Lung (tissue), 12 donors: ENCODE data around the gene OR6N1. TPM values are rescaled to one million over a fixed set of nuclear protein-coding genes. Genes with fewer than 3 reads are reported as not detected.

Experiments used
- ATAC-seq: fragments of 200-7000 bp; cut with Tn5 transposase; one replicate; pipeline ENCODE4 v1.9.1; 2020; ENCODE audit warnings: moderate number of reproducible peaks; ENCODE audit not compliant: insufficient read depth, low FRiP score
- DNase-seq, 3 donors: peaks; one replicate each; pipeline ENCODE4 v3.0.0-alpha.2; 2013 to 2017
- H3K27ac ChIP-seq, 2 donors: one replicate each; pipeline ENCODE4 v1.5.1; 2013; ENCODE audit warnings: mild to moderate bottlenecking in 2 of 2, moderate library complexity in 2 of 2, control low read depth in 1 of 2, inconsistent platforms in 1 of 2, low read depth in 1 of 2, low read length in 1 of 2
- H3K27me3 ChIP-seq, 3 donors: one replicate each; pipeline ENCODE4 v1.5.1; 2013; ENCODE audit warnings: low read length in 2 of 3; ENCODE audit not compliant: control insufficient read depth in 3 of 3, insufficient read depth in 3 of 3
- H3K36me3 ChIP-seq, 4 donors: one replicate each; pipeline ENCODE4 v1.5.1; 2013; ENCODE audit warnings: low read length in 4 of 4, mild to moderate bottlenecking in 1 of 4, moderate library complexity in 1 of 4; ENCODE audit not compliant: control insufficient read depth in 4 of 4, insufficient read depth in 4 of 4
- H3K4me1 ChIP-seq, 5 donors: one replicate each; pipeline ENCODE4 v1.5.1; 2013; ENCODE audit warnings: low read length in 5 of 5, mild to moderate bottlenecking in 2 of 5, moderate library complexity in 1 of 5; ENCODE audit not compliant: control insufficient read depth in 5 of 5, insufficient read depth in 5 of 5
- H3K4me3 ChIP-seq: one replicate; pipeline ENCODE4 v1.5.1; 2013; ENCODE audit warnings: mild to moderate bottlenecking, control low read depth, moderate library complexity
- H3K9ac ChIP-seq, 2 donors: one replicate each; pipeline ENCODE4 v1.5.1; 2013; ENCODE audit warnings: low read length in 2 of 2, control low read depth in 1 of 2; ENCODE audit not compliant: insufficient read depth in 1 of 2
- H3K9me3 ChIP-seq, 4 donors: one replicate each; pipeline ENCODE4 v1.5.1; 2013; ENCODE audit warnings: low read length in 3 of 4, mild to moderate bottlenecking in 1 of 4, moderate library complexity in 1 of 4; ENCODE audit not compliant: control insufficient read depth in 4 of 4, insufficient read depth in 3 of 4
- CTCF ChIP-seq: IDR thresholded peaks from 2 replicates; pipeline ENCODE4 v1.5.1; 2012; ENCODE audit warnings: mild to moderate bottlenecking; ENCODE audit errors: control extremely low read depth, extremely low read depth
- WGBS, 2 donors: extraction: QIAGEN DNeasy Blood & Tissue Kit; methylation state at CpG; one replicate each; pipeline ENCODE4 v1.1.7; 2013; 5-methylcytosine and 5-hydroxymethylcytosine counted together
- polyA plus RNA-seq, 2 donors: library from polyadenylated mRNA; stranded (reverse); fragments of 200-250 nt; gene quantifications; one replicate each; pipeline ENCODE4 v1.2.1, GENCODE V29; 2013
- total RNA-seq, 2 donors: library from RNA; depleted of rRNA in 1 of 2; stranded (reverse); fragments of >200 nt in 1 of 2; gene quantifications; one replicate each; pipeline ENCODE4 v1.2.1, GENCODE V29; 2014 to 2021
- donor health status: control.
- donor health status: control.
- donor health status: Bipolar disorder and iron deficiency.
- donor health status: healthy.
- donor health status: DM: yes; HTN: yes; CAD: no.

The OR6N1 gene
- total and polyA plus RNA-seq, 4 donors: 0.80 to 8.7 TPM; not detected in 2

- ATAC-seq: no peak
- Histone ChIP-seq H3K4me1 (no peaks in the 10 kb centered on the region), H3K27ac (no peak overlapping the region), H3K27me3 (no peaks in the 10 kb centered on the region), H3K9ac (no peak overlapping the region), H3K36me3 (no peaks in the 10 kb centered on the region), H3K9me3 (peaks cover 0 to 1% (median 0%) of the 10 kb centered on the region in 4 donors), H3K4me3 (no peak overlapping the region)
- DNase-seq: no peak
- WGBS, 2 donors: 20 to 29% methylated on average over 2 of the region's 2 CpGs
- no peak for TF ChIP-seq CTCF
Observed at GRCh38 chr1:158812336-158812735, 40.3 kb upstream of the OR6N1 start.

- H3K4me3 ChIP-seq: no peak overlapping the region
- ATAC-seq: no peak
- H3K36me3 ChIP-seq: no peaks in the 10 kb centered on the region
- WGBS, 2 donors: 30 to 63% methylated on average over 4 of the region's 4 CpGs
- no peak overlapping the region for H3K27ac ChIP-seq
- H3K27me3 ChIP-seq: no peaks in the 10 kb centered on the region
- no peak overlapping the region for H3K9ac ChIP-seq
- H3K9me3 ChIP-seq: peaks cover 0 to 1% (median 0%) of the 10 kb centered on the region in 4 donors
- DNase-seq: no peak
- no peak for TF ChIP-seq CTCF
- no peaks in the 10 kb centered on the region for H3K4me1 ChIP-seq
Observed at GRCh38 chr1:158810311-158810710, 38.3 kb upstream of the OR6N1 start.

- Histone ChIP-seq H3K27me3 (no peaks in the 10 kb centered on the region), H3K9me3 (peaks cover 0 to 1% (median 0%) of the 10 kb centered on the region in 4 donors), H3K36me3 (no peaks in the 10 kb centered on the region), H3K27ac (no peak overlapping the region), H3K4me1 (no peaks in the 10 kb centered on the region), H3K4me3 (no peak overlapping the region), H3K9ac (no peak overlapping the region)
- WGBS, 2 donors: 32 to 73% methylated on average over 5 of the region's 5 CpGs
- no peak for TF ChIP-seq CTCF
- ATAC-seq: no peak
- DNase-seq: peak in 2 of 3 donors; percentile 4 to 8
Observed at GRCh38 chr1:158809862-158810261, 37.9 kb upstream of the OR6N1 start.

GRCh38 chr1:158809256-158809655 is 37.3 kb upstream of the OR6N1 start:
- no peak for TF ChIP-seq CTCF
- no peaks in the 10 kb centered on the region for H3K4me1 ChIP-seq
- no peaks in the 10 kb centered on the region for H3K27me3 ChIP-seq
- H3K9ac ChIP-seq: no peak overlapping the region
- 32 to 59% methylated on average over 3 of the region's 3 CpGs for WGBS, 2 donors
- no peaks in the 10 kb centered on the region for H3K36me3 ChIP-seq
- DNase-seq: no peak
- ATAC-seq: no peak
- H3K4me3 ChIP-seq: no peak overlapping the region
- H3K9me3 ChIP-seq: peaks cover 0 to 1% (median 0%) of the 10 kb centered on the region in 4 donors
- H3K27ac ChIP-seq: peak overlapping the region in 1 of 2 donors; percentile 2
